Measurements from ENCODE around the gene RBMS1.

GRCh38 chr2:160407393-160408172 lies 86.0 kb downstream of the RBMS1 start:
- TF ChIP-seq, protein P1, sequence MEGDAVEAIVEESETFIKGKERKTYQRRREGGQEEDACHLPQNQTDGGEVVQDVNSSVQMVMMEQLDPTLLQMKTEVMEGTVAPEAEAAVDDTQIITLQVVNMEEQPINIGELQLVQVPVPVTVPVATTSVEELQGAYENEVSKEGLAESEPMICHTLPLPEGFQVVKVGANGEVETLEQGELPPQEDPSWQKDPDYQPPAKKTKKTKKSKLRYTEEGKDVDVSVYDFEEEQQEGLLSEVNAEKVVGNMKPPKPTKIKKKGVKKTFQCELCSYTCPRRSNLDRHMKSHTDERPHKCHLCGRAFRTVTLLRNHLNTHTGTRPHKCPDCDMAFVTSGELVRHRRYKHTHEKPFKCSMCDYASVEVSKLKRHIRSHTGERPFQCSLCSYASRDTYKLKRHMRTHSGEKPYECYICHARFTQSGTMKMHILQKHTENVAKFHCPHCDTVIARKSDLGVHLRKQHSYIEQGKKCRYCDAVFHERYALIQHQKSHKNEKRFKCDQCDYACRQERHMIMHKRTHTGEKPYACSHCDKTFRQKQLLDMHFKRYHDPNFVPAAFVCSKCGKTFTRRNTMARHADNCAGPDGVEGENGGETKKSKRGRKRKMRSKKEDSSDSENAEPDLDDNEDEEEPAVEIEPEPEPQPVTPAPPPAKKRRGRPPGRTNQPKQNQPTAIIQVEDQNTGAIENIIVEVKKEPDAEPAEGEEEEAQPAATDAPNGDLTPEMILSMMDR (IDR thresholded peaks at IDR 0.05) = peak in 2 of 4 experiments; percentile 27 to 39
- peak; percentile 61 for TF ChIP-seq POLR2A (IDR thresholded peaks at IDR 0.05)
